Peyer's patch (tissue), 4 donors: Measurements from ENCODE around the gene TFF1.

Experiments
- POLR2A ChIP-seq, 2 donors: fragments of 450-650 bp; IDR thresholded peaks; one replicate each; pipeline ENCODE4 v1.5.1; 2017; ENCODE audit warnings: antibody characterized with exemption in 2 of 2, mild to moderate bottlenecking in 2 of 2, moderate library complexity in 2 of 2
- TF ChIP-seq, protein P1 (sequence below), 6 experiments: fragments of 450-650 bp in 4 of 6; fragments of 200-600 bp in 2 of 6; sonication (generic) in 1 of 6; IDR thresholded peaks; one replicate each; pipeline ENCODE4 v1.5.1; 2017 to 2019; ENCODE audit warnings: antibody characterized with exemption in 6 of 6, mild to moderate bottlenecking in 3 of 6, moderate library complexity in 1 of 6

- TF ChIP-seq, protein P1, sequence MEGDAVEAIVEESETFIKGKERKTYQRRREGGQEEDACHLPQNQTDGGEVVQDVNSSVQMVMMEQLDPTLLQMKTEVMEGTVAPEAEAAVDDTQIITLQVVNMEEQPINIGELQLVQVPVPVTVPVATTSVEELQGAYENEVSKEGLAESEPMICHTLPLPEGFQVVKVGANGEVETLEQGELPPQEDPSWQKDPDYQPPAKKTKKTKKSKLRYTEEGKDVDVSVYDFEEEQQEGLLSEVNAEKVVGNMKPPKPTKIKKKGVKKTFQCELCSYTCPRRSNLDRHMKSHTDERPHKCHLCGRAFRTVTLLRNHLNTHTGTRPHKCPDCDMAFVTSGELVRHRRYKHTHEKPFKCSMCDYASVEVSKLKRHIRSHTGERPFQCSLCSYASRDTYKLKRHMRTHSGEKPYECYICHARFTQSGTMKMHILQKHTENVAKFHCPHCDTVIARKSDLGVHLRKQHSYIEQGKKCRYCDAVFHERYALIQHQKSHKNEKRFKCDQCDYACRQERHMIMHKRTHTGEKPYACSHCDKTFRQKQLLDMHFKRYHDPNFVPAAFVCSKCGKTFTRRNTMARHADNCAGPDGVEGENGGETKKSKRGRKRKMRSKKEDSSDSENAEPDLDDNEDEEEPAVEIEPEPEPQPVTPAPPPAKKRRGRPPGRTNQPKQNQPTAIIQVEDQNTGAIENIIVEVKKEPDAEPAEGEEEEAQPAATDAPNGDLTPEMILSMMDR (IDR thresholded peaks at IDR 0.05), result no peak
- no peak for TF ChIP-seq POLR2A (IDR thresholded peaks at IDR 0.05)
Observed at GRCh38 chr21:42358937-42359336, 7.4 kb downstream of the TFF1 start.
